Right lobe of liver (tissue), 6 donors: ENCODE measurements around the gene B3GAT2. TPM values are rescaled to one million over a fixed set of nuclear protein-coding genes. Genes with fewer than 3 reads are reported as not detected.

Source experiments
- ATAC-seq, 4 donors: fragments of 200-7000 bp; cut with Tn5 transposase; one replicate each; pipeline ENCODE4 v1.9.1; 2020; ENCODE audit warnings: mild to moderate bottlenecking in 4 of 4, moderate library complexity in 4 of 4
- DNase-seq, 3 donors: peaks; one replicate each; pipeline ENCODE4 v3.0.0-alpha.2; 2020
- H3K27ac ChIP-seq, 3 donors: fragments of 200-600 bp; one replicate each; pipeline ENCODE4 v1.8.0; 2022
- H3K27me3 ChIP-seq, 2 donors: fragments of 200-600 bp; one replicate each; pipeline ENCODE4 v1.8.0; 2022
- H3K36me3 ChIP-seq, 4 donors: fragments of 200-600 bp; sonication (generic) in 1 of 4; one replicate each; pipeline versions ENCODE4 v1.5.1 to v1.8.0; 2017 to 2022; ENCODE audit warnings: control low read depth in 1 of 4
- H3K4me1 ChIP-seq, 4 donors: fragments of 200-600 bp; sonication (generic) in 1 of 4; one replicate each; pipeline versions ENCODE4 v1.5.1 to v1.8.0; 2017 to 2022; ENCODE audit warnings: control low read depth in 1 of 4
- H3K4me3 ChIP-seq, 3 donors: fragments of 200-600 bp; one replicate each; pipeline ENCODE4 v1.8.0; 2022
- H3K9me3 ChIP-seq, 4 donors: fragments of 200-600 bp; sonication (generic) in 1 of 4; one replicate each; pipeline versions ENCODE4 v1.5.1 to v1.8.0; 2017 to 2022; ENCODE audit warnings: control low read depth in 1 of 4
- CTCF ChIP-seq, 4 donors: fragments of 200-600 bp in 3 of 4; fragments of 450-650 bp in 1 of 4; IDR thresholded peaks; one replicate each; pipeline versions ENCODE4 v1.5.1 to v1.8.0; 2016 to 2022; ENCODE audit warnings: antibody characterized with exemption in 4 of 4, mild to moderate bottlenecking in 2 of 4
- POLR2A ChIP-seq: fragments of 450-650 bp; IDR thresholded peaks from one replicate; pipeline ENCODE4 v1.6.1; 2017; ENCODE audit warnings: antibody characterized with exemption, mild to moderate bottlenecking
- WGBS: methylation state at CpG from one replicate; pipeline ENCODE4 v1.1.6; 2018; ENCODE audit warnings: low coverage, low lambda C conversion rate; ENCODE audit not compliant: insufficient coverage; ENCODE audit errors: missing lambda C conversion rate; 5-methylcytosine and 5-hydroxymethylcytosine counted together
- intact Hi-C, 2 donors: fragments of 100-400 bp; cut with DNase I; formaldehyde crosslinking; loops; one replicate each; pipeline versions ENCODE4 v1.11.2 to v1.14.1; 2022
- total RNA-seq, 6 experiments: library from RNA; depleted of rRNA in 2 of 6; stranded (reverse); fragments of >200 nt in 2 of 6; fragmentation: NEBNext Ultra II Directional in 3 of 6; extraction: Animal tissue kit (Norgen Biotek cat#: 25700) in 3 of 6; gene quantifications; one replicate each; pipeline versions ENCODE4 v1.1.0 to v1.2.4, GENCODE V29; 2016 to 2023
- donor health status: DM: no; HTN: yes; CAD: no.
- donor health status: DM: no; HTN: no; CAD: no.
- donor health status: DM: no; HTN: no; CAD: no.
- donor health status: DM: no; HTN: yes; CAD: no.
- donor health status: DM: no; HTN: yes; CAD: no.

B3GAT2 gene
- total RNA-seq, 6 experiments from 2014 or later: 0.04 TPM; not detected in 5

- Histone ChIP-seq H3K36me3 (no peaks in the 10 kb centered on the region), H3K4me3 (no peak overlapping the region), H3K4me1 (no peaks in the 10 kb centered on the region), H3K27me3 (no peaks in the 10 kb centered on the region), H3K9me3 (no peaks in the 10 kb centered on the region), H3K27ac (no peak overlapping the region)
- no peak for DNase-seq
- ATAC-seq: no peak
- intact Hi-C loops: no loop called here
- TF ChIP-seq CTCF (IDR thresholded peaks at IDR 0.05) (no peak), POLR2A (no peak)
- WGBS: 75% methylated on average over 2 of the region's 2 CpGs
Measured at GRCh38 chr6:70900047-70900446, 56.8 kb downstream of the B3GAT2 start.

GRCh38 chr6:70894001-70894400, 62.9 kb downstream of the B3GAT2 start:
- 91% methylated on average over 12 of the region's 12 CpGs for WGBS
- TF ChIP-seq POLR2A (no peak), CTCF (IDR thresholded peaks at IDR 0.05) (no peak)
- intact Hi-C loops: no loop called here
- no peak for ATAC-seq
- DNase-seq: no peak
- H3K9me3 ChIP-seq: no peaks in the 10 kb centered on the region
- no peaks in the 10 kb centered on the region for H3K4me1 ChIP-seq
- H3K27ac ChIP-seq: no peak overlapping the region
- no peaks in the 10 kb centered on the region for H3K36me3 ChIP-seq
- no peaks in the 10 kb centered on the region for H3K27me3 ChIP-seq
- no peak overlapping the region for H3K4me3 ChIP-seq

- TF ChIP-seq CTCF (IDR thresholded peaks at IDR 0.05): no peak
- no peak for TF ChIP-seq POLR2A
- WGBS: 86% methylated on average over 4 of the region's 7 CpGs
- no peak overlapping the region for H3K27ac ChIP-seq
- ATAC-seq: no peak
- no peaks in the 10 kb centered on the region for H3K4me1 ChIP-seq
- H3K27me3 ChIP-seq: no peaks in the 10 kb centered on the region
- intact Hi-C loops: loop anchor here (5.0 to 10.0 kb wide), 2 partner anchors 184 to 187 kb away; no protein-coding TSS in a partner anchor
- no peak for DNase-seq
- H3K36me3 ChIP-seq: no peaks in the 10 kb centered on the region
- H3K4me3 ChIP-seq: no peak overlapping the region
- no peaks in the 10 kb centered on the region for H3K9me3 ChIP-seq
Measured at GRCh38 chr6:70889270-70889669, 67.6 kb downstream of the B3GAT2 start.

- Histone ChIP-seq H3K27me3 (no peaks in the 10 kb centered on the region), H3K36me3 (no peaks in the 10 kb centered on the region), H3K4me1 (no peaks in the 10 kb centered on the region), H3K4me3 (no peak overlapping the region), H3K9me3 (no peaks in the 10 kb centered on the region), H3K27ac (no peak overlapping the region)
- no peak for DNase-seq
- TF ChIP-seq POLR2A (no peak), CTCF (IDR thresholded peaks at IDR 0.05) (no peak)
- intact Hi-C loops: loop anchor here (5.0 to 10.0 kb wide), 2 partner anchors 182 to 184 kb away; no protein-coding TSS in a partner anchor
- ATAC-seq: no peak
- 55% methylated on average over 2 of the region's 2 CpGs for WGBS
Measured at GRCh38 chr6:70886661-70887060, 70.2 kb downstream of the B3GAT2 start.

GRCh38 chr6:70886071-70886470, 70.8 kb downstream of the B3GAT2 start:
- H3K9me3 ChIP-seq: no peaks in the 10 kb centered on the region
- DNase-seq: no peak
- no peak overlapping the region for H3K4me3 ChIP-seq
- intact Hi-C loops: loop anchor here (5.0 to 10.0 kb wide), 2 partner anchors 181 to 184 kb away; no protein-coding TSS in a partner anchor
- H3K36me3 ChIP-seq: no peaks in the 10 kb centered on the region
- no peaks in the 10 kb centered on the region for H3K27me3 ChIP-seq
- ATAC-seq: no peak
- H3K4me1 ChIP-seq: no peaks in the 10 kb centered on the region
- no peak overlapping the region for H3K27ac ChIP-seq
- TF ChIP-seq POLR2A: no peak
- no peak for TF ChIP-seq CTCF (IDR thresholded peaks at IDR 0.05)
- WGBS: 53% methylated on average over 2 of the region's 2 CpGs
